Skin epidermis (tissue), 12 donors: ENCODE results near the gene PPM1J.

Source experiments
- H3K27ac ChIP-seq, 21 experiments: fragments of 200-600 bp; sonication (generic) in 11 of 21; one replicate each; pipeline ENCODE4 v1.5.0; 2020; ENCODE audit warnings: mild to moderate bottlenecking in 3 of 21, inconsistent platforms in 2 of 21, moderate library complexity in 2 of 21
- H3K4me3 ChIP-seq, 7 experiments: fragments of 200-600 bp; sonication (generic) in 2 of 7; one replicate each; pipeline ENCODE4 v1.5.0; 2020; ENCODE audit warnings: inconsistent platforms in 2 of 7, mild to moderate bottlenecking in 2 of 7, moderate library complexity in 1 of 7

Gene PPM1J

DNA sequence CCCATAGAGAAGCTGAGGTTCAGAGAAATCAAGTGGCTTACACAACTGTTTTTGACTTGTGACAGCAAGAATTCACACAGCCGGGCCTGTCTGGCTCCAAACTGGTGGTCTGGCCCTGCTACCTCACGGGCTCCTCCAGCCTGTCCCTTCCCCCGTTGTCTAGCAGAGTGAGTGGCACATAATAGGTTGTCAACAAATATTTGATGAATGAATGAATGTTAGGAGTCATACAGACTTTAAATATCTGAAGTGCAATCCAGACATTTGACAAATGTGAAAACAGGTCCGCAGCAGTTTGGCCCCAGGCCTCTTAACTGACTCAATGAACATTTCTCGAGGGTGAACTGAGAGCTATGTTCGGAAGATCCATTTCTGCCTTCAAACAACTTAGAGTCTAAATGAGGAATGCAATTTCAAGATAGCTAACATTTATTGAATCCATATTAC lies 7.1 kb downstream of the PPM1J start:
- H3K4me3 ChIP-seq: no peak overlapping the region
- peak overlapping the region in 7 of 21 experiments; percentile 84 to 97 (median 95) for H3K27ac ChIP-seq

DNA sequence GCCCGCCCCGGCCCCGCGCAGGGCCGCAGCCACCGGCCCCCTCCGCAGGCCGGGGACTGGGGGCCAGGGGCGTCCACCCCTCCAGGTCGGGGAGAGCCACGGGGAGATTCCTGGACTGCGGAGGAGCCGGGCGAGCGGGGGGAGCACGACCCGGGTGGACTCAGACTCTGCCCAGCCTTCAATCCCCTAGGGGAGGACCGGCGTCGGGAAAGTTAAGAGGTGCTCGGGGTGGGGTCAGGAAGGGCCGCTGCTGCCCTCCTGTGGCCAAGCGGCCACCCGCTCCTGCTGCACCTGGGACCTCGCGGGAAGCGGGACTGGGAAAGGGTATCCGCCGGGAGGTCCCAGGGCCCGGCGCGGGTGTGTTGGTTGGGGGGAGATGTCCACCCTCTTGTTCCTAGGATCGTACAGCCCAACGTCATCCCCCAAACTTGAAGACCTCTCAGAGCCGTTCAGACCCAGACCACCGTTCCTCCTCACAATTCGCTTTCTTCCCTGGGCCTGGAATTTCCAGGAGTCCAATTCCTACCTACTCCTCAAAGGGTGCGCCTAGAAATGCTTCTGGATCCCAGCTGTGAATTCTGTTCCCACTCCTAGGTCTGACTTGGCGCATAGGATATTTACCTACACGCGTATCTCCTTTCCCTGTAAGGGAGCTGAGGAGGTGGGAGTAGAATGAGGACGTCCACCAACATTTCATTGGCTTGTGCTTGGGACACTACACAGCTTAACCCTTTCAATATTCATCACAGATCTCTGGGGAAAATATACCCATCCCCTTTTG lies 7.7 kb downstream of the PPM1J start:
- Histone ChIP-seq H3K27ac (peak overlapping the region in 19 of 21 experiments; percentile 84 to 97 (median 94)), H3K4me3 (peak overlapping the region; percentile 76 to 97 (median 90))

DNA sequence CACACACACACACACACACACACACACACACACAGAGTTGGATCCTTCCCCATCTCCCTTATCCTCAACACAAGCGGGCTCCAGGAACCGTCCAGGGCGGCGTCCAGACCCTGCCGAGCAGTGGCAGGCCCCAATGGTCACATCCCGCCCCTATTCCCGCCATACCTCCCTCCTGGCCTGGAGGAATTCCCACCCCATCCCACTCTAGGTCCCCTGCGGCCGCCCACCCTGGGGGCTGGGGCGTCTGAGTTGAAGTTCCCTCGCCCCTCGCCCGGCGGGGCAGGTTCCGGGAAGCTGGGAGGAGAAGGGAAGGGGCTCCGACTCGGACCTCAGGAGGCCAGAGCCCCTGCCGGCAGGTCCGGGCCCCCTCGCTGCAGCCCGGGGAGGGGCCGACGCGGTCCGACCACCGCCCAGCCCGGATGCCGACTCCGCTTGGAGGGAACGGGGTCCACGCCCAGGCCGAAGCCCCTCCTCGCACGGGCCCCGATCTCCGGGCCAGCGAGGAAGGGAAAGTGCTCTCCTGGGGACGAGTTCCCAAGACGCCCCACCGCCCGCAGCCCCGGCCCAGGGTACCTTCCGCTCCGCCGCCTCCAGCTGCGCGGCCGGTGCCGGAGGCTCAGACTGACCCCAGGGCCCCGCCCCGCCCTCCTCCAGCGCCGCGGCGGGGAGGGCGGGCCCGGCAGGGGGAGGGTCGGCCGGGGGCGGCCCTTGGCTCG lies 8.5 kb downstream of the PPM1J start, which contains the start of gene RHOC:
Gene RHOC (minus strand): TSS at position 623 of the 716 bp plus-strand sequence. CDS start 3,328 bp downstream, outside the sequence.
- Histone ChIP-seq H3K4me3 (peak within 1 kb of the TSS; percentile 76 to 97 (median 90)), H3K27ac (peak within 1 kb of the TSS; percentile 27 to 97 (median 93))

DNA sequence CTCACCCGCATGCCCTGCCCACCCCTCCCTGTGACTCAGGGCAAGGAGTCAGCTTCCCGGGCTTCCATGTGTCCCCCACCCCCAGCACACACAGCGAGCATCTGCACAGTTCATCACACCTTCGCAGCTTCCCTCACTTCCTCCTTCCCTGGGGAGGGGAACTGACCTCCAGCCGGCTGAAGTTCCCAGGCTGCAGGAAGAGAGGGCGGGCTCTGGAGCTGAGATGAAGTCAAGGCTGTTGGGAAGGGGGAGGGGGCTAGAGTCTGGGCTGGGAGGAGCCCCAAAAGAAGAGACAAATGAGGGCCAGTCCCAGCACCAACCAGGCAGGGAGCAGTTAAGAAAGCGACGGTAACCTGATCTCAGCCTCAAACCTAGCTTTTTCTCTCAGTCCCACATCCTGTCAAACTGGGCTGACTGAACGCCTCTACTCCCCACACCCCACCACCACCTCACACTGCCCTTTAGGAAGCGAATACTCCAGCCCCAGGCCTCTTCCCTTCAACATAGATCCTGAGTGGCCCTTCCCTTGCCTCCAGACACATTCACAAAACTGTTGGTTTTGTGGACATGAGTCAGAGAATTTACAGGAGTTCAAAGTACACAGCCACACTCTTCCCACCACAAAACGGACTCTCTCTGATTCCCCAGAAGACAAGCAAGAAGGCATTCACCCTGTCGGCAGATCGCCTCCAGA lies 10.1 kb downstream of the PPM1J start:
- Histone ChIP-seq H3K4me3 (peak overlapping the region; percentile 4 to 97 (median 84)), H3K27ac (peak overlapping the region; percentile 24 to 97 (median 91))

DNA sequence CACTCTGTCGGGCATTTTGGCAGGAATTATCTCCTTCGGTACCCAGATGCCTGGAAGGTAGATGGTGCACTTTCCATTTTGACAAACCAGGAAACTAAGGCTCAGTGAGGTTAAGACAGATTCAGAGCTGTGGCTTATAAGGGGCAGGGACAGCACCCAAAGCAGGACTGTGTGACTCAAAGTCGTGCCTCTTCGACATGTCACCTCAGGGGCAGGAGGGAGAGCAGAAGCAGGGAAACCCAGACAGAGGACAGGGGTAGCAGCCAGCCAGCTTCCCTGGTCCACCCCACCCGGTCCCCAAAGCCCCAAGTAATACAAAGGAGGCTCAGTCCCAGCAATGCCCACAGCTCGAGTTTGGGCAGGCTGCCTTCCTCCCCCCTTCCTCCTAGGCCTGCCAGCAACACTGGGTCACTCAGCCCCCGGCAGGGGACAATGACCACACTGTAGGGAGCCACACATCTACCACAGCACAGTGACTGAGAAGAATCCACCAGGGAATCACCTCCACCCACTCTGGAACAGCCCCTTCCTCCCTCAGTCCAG lies 10.7 kb downstream of the PPM1J start:
- Histone ChIP-seq H3K4me3 (peak overlapping the region in 6 of 7 experiments; percentile 76 to 97 (median 87)), H3K27ac (peak overlapping the region; percentile 0 to 97 (median 91))

DNA sequence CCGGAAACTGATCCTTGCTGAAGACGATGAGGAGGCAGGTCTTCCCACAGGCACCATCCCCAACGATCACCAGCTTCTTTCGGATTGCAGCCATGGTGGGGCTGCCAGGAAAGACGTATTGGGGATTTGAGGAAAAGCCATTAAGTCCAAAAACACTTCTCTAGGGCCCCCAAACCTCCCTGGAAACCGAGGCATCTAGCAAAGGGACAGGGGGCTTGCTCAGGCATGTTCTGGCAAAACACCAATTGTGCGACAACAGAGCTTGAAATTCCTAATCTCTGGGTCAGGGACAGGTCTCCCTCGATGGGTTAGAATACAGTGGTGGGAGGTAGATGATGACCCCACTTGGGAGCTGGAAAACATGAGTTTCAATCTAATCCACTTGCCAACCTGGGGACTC lies 11.4 kb downstream of the PPM1J start:
- H3K27ac ChIP-seq: peak overlapping the region in 10 of 21 experiments; percentile 72 to 96 (median 92)
- no peak overlapping the region for H3K4me3 ChIP-seq

DNA sequence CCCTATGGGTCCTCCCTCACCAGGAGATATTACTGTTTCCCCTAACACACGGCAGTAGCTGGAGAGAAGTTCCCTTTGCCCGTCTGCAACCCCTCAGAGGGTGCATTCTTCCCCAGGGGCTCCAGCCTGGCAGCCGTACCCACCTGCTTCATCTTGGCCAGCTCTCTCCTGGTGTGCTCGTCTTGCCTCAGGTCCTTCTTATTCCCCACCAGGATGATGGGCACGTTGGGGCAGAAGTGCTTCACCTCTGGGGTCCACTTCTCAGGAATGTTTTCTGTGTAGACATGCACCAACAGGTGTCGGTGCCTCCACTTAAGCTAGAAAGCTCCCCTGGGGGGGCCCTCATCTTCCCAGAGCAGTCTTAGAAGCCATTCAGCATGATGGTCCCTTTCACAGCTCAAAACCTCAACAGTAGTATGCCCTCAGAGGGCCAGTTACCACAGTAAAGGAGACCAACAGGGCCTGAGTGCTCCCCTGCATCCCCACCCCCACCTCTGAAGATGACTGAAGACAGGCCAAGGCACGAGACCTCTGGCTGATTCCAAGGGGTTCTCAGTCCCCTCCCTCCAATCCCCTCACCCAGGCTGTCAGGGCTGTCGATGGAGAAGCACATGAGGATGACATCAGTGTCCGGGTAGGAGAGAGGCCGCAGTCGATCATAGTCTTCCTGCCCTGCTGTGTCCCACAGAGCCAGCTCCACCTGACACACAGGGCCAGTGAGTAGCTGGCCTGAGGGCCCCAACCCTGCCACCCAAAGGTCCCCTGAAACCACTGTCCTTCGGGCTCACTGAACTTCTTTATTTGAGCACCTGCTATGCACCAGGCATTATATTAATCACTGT lies 12.5 kb downstream of the PPM1J start:
- H3K4me3 ChIP-seq: no peak overlapping the region
- peak overlapping the region in 10 of 21 experiments; percentile 12 to 96 (median 79) for H3K27ac ChIP-seq

DNA sequence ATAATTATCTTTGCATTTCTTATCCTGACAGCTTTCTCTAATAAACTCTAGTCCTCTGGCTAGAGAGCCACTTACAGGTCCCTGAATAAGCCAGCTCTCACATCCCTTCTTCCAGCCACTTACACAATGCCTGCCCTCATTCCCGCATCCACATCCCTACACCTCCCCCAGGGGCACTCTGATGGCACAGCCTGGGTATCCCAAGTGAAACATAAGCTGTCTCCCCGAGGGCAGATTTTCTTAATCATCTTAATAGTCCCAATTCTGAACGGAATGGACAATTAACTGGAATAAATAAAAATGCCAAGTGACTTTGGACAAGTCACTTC lies 13.1 kb downstream of the PPM1J start:
- Histone ChIP-seq H3K4me3 (no peak overlapping the region), H3K27ac (peak overlapping the region in 14 of 21 experiments; percentile 12 to 87 (median 78))

DNA sequence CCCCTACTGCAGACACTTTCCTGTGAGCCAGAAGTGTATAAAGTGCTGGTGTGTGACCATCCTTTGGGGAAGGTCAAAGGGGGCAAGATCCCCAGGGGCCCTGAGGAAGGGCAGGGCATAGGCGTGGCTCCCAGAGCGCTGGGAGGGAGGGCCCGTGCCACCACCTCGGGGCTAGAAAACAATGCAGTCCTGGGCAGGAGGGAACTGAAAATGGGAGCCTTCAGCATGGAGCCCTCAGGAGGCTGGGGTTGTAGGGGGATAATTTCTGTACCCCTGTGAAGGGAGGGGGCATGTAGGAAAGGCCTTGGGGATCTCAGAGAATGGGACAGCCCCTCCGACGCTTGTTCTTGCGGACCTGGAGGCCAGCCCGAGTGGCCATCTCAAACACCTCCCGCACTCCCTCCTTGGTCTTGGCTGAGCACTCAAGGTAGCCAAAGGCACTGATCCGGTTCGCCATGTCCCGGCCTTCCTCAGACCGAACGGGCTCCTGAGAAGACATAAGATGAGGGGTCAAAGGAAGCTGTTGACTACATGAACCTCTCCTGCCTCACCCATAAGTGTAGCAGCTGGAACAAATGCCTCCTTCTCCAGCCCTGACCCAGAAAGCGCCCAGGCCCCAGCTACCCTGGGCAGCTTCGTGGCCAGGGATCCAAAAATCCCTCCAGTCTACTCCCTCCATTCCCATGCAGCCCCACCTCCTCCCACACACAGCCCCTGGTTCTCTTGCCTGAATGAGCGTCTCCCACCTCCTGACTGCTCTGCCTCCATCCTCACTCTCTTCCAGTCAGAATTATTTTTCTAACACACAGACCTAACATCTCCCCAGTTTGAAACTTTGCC lies 13.7 kb downstream of the PPM1J start:
- H3K4me3 ChIP-seq: no peak overlapping the region

DNA sequence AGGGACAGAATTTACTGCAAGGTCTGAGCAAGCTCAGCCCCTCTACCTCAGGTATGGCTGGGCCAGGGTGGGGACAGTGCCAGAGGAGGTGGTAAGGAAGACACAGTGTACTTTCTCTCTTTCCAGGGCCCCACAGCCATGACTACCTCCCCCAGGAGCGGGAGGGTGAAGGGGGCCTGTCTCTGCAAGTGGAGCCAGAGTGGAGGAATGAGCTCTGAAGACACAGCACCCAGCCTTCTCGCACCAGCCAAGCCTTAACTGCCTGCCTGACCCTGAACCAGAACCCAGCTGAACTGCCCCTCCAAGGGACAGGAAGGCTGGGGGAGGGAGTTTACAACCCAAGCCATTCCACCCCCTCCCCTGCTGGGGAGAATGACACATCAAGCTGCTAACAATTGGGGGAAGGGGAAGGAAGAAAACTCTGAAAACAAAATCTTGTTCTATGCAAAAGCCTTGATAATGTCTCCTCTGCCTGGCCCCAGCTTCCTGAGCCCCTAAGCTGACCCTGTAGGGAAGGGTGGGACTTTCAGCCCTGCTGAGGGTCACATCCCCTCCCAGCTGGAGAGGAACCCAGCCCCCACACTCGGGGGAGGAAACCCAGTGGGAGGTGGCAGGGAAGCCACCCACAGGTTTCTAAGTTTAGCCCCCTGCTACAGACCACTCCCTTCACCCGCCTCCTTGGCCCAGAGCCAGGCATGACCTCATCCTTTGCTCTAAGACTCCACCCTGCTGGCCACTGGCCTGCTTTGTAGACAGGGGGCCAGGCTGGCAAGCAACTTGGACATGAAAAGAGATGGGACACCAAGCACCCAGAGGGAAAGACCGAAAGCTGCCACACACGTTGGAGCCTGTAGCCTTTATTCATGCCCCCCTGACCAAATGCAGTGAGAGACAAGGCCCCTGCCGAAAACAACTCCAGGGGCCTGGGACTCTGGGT lies 14.6 kb downstream of the PPM1J start:
- peak overlapping the region in 20 of 21 experiments; percentile 35 to 87 (median 77) for H3K27ac ChIP-seq
- H3K4me3 ChIP-seq: no peak overlapping the region

More for the DNA sequence above, 13.7 kb downstream of the PPM1J start:
- H3K27ac ChIP-seq: peak overlapping the region in 20 of 21 experiments; percentile 35 to 87 (median 77)

DNA sequence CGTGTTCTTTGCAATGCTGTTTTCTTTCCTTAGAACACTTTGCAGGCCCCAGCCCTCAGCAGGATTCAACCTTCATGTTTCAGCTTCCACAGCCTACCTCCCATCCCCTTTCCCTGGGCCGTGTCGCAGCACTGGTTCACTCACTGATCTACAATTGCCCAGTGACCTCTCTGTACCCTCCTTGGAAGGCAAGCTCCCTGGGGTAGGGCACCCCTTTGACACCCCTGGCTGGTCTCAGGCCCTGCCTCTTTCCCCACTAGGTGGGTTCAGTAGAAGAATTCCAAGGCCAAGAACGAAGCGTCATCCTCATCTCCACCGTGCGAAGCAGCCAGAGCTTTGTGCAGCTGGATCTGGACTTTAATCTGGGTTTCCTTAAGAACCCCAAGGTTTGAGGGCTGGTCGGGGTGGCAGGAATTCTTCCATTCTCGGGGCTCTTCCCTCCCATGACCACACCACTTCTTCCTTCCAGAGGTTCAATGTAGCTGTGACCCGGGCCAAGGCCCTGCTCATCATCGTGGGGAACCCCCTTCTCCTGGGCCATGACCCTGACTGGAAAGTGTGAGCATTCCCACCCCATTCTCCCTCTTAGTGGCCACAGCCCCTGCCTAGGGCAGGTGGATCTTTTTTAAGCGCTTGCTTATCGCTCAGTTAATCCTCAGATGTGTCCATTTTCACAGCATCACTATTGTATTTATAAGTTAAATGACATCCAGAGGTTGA lies 15.5 kb downstream of the PPM1J start:
- H3K4me3 ChIP-seq: no peak overlapping the region

DNA sequence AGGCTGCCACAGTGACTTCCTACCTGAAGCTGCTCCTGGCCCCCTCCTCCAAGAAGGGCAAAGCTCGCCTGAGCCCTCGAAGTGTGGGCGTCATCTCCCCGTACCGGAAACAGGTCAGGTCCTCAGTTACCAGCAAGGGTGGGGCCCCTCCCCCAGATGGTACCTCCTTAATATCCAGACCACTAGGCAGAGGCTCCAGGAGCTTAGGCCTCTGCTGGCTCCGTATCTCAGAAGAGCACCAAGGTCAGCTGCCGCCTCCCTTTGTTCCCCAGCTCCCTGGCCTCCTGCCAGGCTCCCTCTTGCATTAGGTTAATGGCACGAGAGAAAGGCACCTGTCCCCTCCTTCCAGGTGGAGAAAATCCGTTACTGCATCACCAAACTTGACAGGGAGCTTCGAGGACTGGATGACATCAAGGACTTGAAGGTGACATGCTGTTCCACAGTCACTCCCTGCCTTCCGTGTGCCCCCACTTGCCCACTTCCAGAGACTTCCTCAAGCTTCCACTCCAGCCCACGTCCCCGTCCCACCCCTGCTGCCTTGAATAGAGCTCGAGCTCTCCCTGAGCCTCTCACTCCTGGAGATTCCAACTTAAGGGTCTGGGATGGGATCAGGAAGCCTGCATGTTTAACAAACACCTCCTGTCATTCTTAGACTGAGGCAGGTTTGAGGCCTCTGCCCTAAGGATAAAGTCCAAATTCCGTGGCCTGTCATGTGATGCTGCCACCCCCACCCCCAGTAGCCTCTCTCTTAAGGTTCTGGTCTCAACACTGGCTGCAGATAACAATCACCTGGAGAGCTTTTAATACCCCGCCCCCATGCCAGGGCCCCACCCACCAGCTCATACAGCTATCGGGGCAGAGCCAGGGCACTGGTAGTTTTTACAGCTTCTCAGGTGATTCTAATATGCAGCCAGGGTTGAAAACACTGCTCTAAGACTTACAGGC lies 16.5 kb downstream of the PPM1J start:
- Histone ChIP-seq H3K27ac (peak overlapping the region in 6 of 21 experiments; percentile 64 to 86 (median 80)), H3K4me3 (no peak overlapping the region)

More for the DNA sequence above, 15.5 kb downstream of the PPM1J start:
- H3K27ac ChIP-seq: peak overlapping the region in 17 of 21 experiments; percentile 41 to 87 (median 78)

DNA sequence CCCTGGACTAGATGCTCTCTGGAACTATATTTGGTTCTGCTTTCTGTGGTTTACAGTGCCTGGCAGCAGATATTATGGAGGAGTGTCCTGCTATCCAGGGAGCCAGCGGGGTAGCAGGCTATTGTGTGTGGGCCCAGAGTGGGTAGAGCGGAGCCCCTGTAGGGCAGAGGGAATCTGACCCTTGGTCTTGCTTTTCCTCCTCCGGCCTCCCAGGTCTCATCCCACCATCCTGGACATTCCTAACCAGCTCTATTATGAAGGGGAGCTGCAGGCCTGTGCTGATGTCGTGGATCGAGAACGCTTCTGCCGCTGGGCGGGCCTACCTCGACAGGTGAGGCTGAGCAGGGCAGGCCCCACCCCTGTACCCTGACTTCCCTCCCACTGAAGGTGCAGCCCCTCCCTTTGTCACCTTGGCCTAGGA lies 17.3 kb downstream of the PPM1J start:
- H3K27ac ChIP-seq: peak overlapping the region in 1 of 21 experiments; percentile 1
- H3K4me3 ChIP-seq: no peak overlapping the region

DNA sequence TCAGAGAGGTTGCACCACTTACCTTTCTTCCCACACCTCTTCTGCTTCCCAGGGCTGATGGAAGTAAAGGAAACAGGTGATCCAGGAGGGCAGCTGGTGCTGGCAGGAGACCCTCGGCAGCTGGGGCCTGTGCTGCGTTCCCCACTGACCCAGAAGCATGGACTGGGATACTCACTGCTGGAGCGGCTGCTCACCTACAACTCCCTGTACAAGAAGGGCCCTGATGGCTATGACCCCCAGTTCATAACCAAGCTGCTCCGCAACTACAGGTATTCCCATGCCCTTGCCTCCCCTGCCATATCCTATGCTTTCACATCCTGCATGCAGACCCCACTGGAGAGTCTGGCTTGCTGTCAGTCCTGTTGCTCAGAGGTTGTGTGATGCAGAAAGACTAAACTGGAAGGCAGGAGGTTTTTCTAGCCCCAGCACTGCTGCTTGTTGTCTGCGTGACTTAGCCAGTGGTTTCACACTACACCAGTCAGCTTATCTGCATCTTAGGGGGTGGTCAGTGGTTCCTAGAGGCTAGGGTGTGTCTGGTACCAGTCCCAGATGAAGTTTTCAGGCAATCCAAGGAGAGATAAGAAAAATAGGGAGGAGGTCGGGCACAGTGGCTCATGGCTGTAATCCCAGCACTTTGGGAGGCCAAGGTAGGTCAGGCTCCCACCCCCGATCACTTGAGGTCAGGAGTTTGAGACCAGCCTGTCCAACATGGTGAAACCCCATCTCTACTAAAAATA lies 18.4 kb downstream of the PPM1J start:
- Histone ChIP-seq H3K27ac (no peak overlapping the region), H3K4me3 (no peak overlapping the region)
